Endodermal cell (in vitro differentiated cells): ENCODE measurements around the gene NEK9. TPM values are rescaled to one million over a fixed set of nuclear protein-coding genes. Genes with fewer than 3 reads are reported as not detected.

Experiments used
- DNase-seq: peaks from one replicate; pipeline ENCODE4 v3.0.0-alpha.2; 2017
- H3K27ac ChIP-seq: 2 replicates; pipeline ENCODE4 v1.5.1; 2013; ENCODE audit warnings: mild to moderate bottlenecking, low read depth, low read length, moderate library complexity
- H3K27me3 ChIP-seq: 2 replicates; pipeline ENCODE4 v1.6.1; 2013; ENCODE audit warnings: mild to moderate bottlenecking, low read length, moderate library complexity; ENCODE audit not compliant: insufficient read depth, control insufficient read depth, poor library complexity, severe bottlenecking
- H3K36me3 ChIP-seq: 2 replicates; pipeline ENCODE4 v1.7.0; 2013; ENCODE audit warnings: mild to moderate bottlenecking, low read length, moderate library complexity; ENCODE audit not compliant: control insufficient read depth, insufficient read depth
- H3K4me1 ChIP-seq: one replicate; pipeline ENCODE4 v1.7.0; 2013; ENCODE audit warnings: low read length; ENCODE audit not compliant: control insufficient read depth, insufficient read depth
- H3K4me3 ChIP-seq: 2 replicates; pipeline ENCODE4 v1.5.1; 2013; ENCODE audit warnings: mild to moderate bottlenecking, low read length, moderate library complexity
- H3K9ac ChIP-seq: 2 replicates; pipeline ENCODE4 v1.6.1; 2013; ENCODE audit warnings: mild to moderate bottlenecking, low read length, moderate library complexity; ENCODE audit not compliant: poor library complexity, severe bottlenecking; ENCODE audit errors: extremely low read depth
- H3K9me3 ChIP-seq: 2 replicates; pipeline ENCODE4 v1.6.1; 2013; ENCODE audit warnings: mild to moderate bottlenecking, low read length, moderate library complexity; ENCODE audit not compliant: control insufficient read depth
- H3K27ac Mint-ChIP-seq: 2 replicates; pipeline ENCODE4 v1.8.0; 2020; ENCODE audit warnings: mixed read lengths
- H3K27me3 Mint-ChIP-seq: 2 replicates; pipeline ENCODE4 v1.8.0; 2021; ENCODE audit warnings: mild to moderate bottlenecking, mixed read lengths; ENCODE audit not compliant: insufficient read depth
- H3K36me3 Mint-ChIP-seq: 2 replicates; pipeline ENCODE4 v1.8.0; 2020; ENCODE audit warnings: low read depth, mixed read lengths
- H3K4me1 Mint-ChIP-seq: 2 replicates; pipeline ENCODE4 v1.8.0; 2020; ENCODE audit warnings: mixed read lengths
- H3K4me3 Mint-ChIP-seq: 2 replicates; pipeline ENCODE4 v1.8.0; 2020; ENCODE audit warnings: mild to moderate bottlenecking, moderate library complexity, mixed read lengths
- H3K9me3 Mint-ChIP-seq: 2 replicates; pipeline ENCODE4 v1.8.0; 2020; ENCODE audit warnings: mild to moderate bottlenecking, mixed read lengths
- WGBS, 2 experiments: methylation state at CpG; one replicate each; pipeline versions ENCODE4 v1.1.5 to v1.1.7; 2013; ENCODE audit warnings: missing lambda C conversion rate in 2 of 2, mixed read lengths in 1 of 2; ENCODE audit not compliant: insufficient coverage in 1 of 2, insufficient read length in 1 of 2; 5-methylcytosine and 5-hydroxymethylcytosine counted together
- total RNA-seq, 2 donors: library from RNA; stranded (reverse); fragmentation: NEBNext Ultra II Directional in 1 of 2; extraction: Animal tissue kit (Norgen Biotek cat#: 25700) in 1 of 2; gene quantifications; 2 replicates in 1 of 2; 3 replicates in 1 of 2; pipeline ENCODE4 v1.2.1, GENCODE V29; 2021
- TF ChIP-seq, protein P1 (sequence below): fragments of 200-600 bp; sonication (generic); conservative IDR thresholded peaks from 2 replicates; pipeline ENCODE4 v1.5.0; 2021; ENCODE audit warnings: antibody characterized with exemption, mild to moderate bottlenecking

Gene NEK9
- total RNA-seq, 2 donors from 2014 or later = 74.1 to 97.5 TPM

DNA sequence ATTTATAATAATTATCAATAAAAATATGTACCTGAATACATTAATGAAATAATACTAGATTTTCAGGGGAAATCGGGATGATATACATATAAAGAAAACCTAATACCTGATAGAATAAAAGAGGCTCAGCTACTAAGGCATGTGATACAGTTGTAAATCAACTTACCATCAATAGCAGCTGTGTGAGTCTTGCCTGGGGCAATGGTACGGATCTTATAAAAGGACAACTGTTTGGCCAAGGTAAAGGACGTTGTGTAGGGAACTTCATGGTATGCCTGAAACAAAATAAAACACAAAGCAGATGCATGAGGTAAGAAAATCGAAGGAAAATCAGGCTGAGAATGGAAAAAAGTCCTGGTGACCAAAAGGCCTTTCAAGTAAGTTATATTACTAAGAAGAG lies 25.4 kb downstream of the NEK9 start:
- Histone ChIP-seq H3K27ac (no peak overlapping the region), H3K36me3 (peaks cover 67% of the 10 kb centered on the region), H3K9me3 (no peaks in the 10 kb centered on the region), H3K9ac (no peak overlapping the region), H3K27me3 (no peaks in the 10 kb centered on the region), H3K4me3 (no peak overlapping the region), H3K4me1 (no peaks in the 10 kb centered on the region)
- Mint-ChIP-seq H3K27ac (no peak overlapping the region), H3K36me3 (peaks cover 78% of the 10 kb centered on the region), H3K9me3 (no peaks in the 10 kb centered on the region), H3K4me3 (no peak overlapping the region), H3K27me3 (no peaks in the 10 kb centered on the region), H3K4me1 (no peaks in the 10 kb centered on the region)
- TF ChIP-seq, protein P1, sequence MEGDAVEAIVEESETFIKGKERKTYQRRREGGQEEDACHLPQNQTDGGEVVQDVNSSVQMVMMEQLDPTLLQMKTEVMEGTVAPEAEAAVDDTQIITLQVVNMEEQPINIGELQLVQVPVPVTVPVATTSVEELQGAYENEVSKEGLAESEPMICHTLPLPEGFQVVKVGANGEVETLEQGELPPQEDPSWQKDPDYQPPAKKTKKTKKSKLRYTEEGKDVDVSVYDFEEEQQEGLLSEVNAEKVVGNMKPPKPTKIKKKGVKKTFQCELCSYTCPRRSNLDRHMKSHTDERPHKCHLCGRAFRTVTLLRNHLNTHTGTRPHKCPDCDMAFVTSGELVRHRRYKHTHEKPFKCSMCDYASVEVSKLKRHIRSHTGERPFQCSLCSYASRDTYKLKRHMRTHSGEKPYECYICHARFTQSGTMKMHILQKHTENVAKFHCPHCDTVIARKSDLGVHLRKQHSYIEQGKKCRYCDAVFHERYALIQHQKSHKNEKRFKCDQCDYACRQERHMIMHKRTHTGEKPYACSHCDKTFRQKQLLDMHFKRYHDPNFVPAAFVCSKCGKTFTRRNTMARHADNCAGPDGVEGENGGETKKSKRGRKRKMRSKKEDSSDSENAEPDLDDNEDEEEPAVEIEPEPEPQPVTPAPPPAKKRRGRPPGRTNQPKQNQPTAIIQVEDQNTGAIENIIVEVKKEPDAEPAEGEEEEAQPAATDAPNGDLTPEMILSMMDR = no peak
- 95% methylated on average over 2 to 3 of the region's 4 CpGs for WGBS, 2 experiments
- no peak for DNase-seq

DNA sequence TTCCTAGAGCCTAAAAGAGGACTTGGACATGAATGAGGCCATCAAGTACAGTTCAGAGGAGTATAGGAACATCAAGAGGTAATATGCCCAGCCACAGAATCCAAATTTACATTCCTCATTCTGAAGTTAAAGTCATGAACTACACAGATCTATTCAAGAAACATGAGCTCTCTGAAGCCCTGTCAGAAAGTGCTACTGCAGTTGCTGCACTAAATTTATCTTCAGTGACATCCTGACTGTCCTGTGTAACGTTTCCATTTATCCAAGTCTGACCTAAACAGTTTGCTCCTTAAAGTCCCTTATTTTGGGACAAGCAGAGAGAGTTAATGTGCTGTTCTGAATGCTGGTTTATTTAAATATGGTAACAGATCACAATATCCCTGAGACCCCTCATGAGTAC lies 28.2 kb downstream of the NEK9 start:
- DNase-seq = no peak
- no peaks in the 10 kb centered on the region for H3K9me3 ChIP-seq
- H3K4me3 Mint-ChIP-seq = no peak overlapping the region
- H3K4me3 ChIP-seq = no peak overlapping the region
- H3K27ac ChIP-seq = no peak overlapping the region
- no peaks in the 10 kb centered on the region for H3K9me3 Mint-ChIP-seq
- no peaks in the 10 kb centered on the region for H3K4me1 ChIP-seq
- H3K27me3 Mint-ChIP-seq = no peaks in the 10 kb centered on the region
- TF ChIP-seq, protein P1 = no peak
- H3K4me1 Mint-ChIP-seq = no peaks in the 10 kb centered on the region
- 90 to 95% methylated on average over 1 of the region's 1 CpG for WGBS, 2 experiments
- no peak overlapping the region for H3K9ac ChIP-seq
- peaks cover 70% of the 10 kb centered on the region for H3K36me3 Mint-ChIP-seq
- H3K27me3 ChIP-seq = no peaks in the 10 kb centered on the region
- peaks cover 78% of the 10 kb centered on the region for H3K36me3 ChIP-seq
- no peak overlapping the region for H3K27ac Mint-ChIP-seq

- peaks cover 75% of the 10 kb centered on the region for H3K36me3 ChIP-seq
- H3K9me3 ChIP-seq = no peaks in the 10 kb centered on the region
- H3K4me3 ChIP-seq = no peak overlapping the region
- H3K4me1 ChIP-seq = no peaks in the 10 kb centered on the region
- no peak overlapping the region for H3K4me3 Mint-ChIP-seq
- no peaks in the 10 kb centered on the region for H3K27me3 ChIP-seq
- peaks cover 67% of the 10 kb centered on the region for H3K36me3 Mint-ChIP-seq
- DNase-seq = no peak
- H3K27me3 Mint-ChIP-seq = no peaks in the 10 kb centered on the region
- H3K4me1 Mint-ChIP-seq = no peaks in the 10 kb centered on the region
- no peak overlapping the region for H3K27ac ChIP-seq
- H3K27ac Mint-ChIP-seq = no peak overlapping the region
- H3K9me3 Mint-ChIP-seq = no peaks in the 10 kb centered on the region
- TF ChIP-seq, protein P1 = no peak
- H3K9ac ChIP-seq = no peak overlapping the region
Observed at GRCh38 chr14:75098212-75098611, 28.6 kb downstream of the NEK9 start.
